ENCODE results near the gene NOL12. TPM values are rescaled to one million over a fixed set of nuclear protein-coding genes. Genes with fewer than 3 reads are reported as not detected.
"Not testable (repeated sequence)": the region's sequence is repeated elsewhere in the genome, so short reads cannot be mapped to it uniquely, and the experiment has no call there.

Gene NOL12
- total RNA-seq, 3 donors from 2014 or later: 24.5 to 29.4 (median 24.6) TPM

DNA sequence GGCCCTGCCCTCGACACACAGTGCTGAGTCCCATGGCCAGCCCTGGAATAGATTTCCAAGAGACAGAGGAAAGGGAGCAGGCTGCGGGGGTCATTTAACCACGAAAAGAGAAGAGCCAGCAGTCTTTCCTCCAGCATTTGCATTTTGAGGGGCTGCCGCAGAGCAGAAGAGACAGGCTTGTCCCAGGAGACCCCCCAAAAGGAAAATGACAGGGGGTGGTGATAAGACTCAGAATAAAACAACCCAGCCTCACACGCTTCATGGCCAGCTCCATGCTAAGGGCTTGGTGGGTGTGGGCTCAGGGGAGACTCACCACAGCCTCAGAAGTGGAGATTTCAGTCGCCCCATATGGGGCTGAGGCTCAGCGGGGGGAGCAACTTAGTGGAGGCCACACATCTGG, 27.6 kb downstream of the NOL12 start:
- no peaks in the 10 kb centered on the region for H3K4me1 ChIP-seq
- H3K9me3 ChIP-seq: no peaks in the 10 kb centered on the region
- intact Hi-C loops (cut with DNase I; ENCODE audit: low total_unique reads): no loop called here
- DNase-seq (ENCODE audit: low spot score in 2 of 2): no peak
- no peak for TF ChIP-seq POLR2A (IDR thresholded peaks at IDR 0.05)
- H3K36me3 ChIP-seq: no peaks in the 10 kb centered on the region
- H3K27ac ChIP-seq: no peak overlapping the region
- H3K27me3 ChIP-seq: no peaks in the 10 kb centered on the region
- no peak overlapping the region for H3K4me3 ChIP-seq

DNA sequence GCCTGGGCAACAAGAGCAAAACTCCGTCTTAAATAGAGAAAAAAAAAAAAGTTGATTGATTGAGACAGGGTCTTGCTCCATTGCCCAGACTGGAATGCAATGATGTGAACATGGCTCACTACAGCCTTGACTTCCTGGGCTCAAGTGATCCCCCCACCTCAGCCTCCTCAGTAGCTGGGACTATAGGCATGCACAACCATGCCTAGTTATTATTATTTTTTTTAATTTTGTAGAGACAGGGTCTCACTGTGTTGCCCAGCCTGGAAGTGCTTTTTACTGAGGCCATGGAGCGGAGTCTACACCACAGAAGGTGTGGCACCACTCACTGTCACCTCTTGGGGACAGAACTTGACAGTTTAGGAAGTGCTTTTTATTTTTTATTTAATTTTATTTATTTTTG, 28.5 kb downstream of the NOL12 start:
- H3K4me3 ChIP-seq: no peak overlapping the region
- H3K36me3 ChIP-seq: no peaks in the 10 kb centered on the region
- intact Hi-C loops (cut with DNase I; ENCODE audit: low total_unique reads): no loop called here
- TF ChIP-seq, protein P1, sequence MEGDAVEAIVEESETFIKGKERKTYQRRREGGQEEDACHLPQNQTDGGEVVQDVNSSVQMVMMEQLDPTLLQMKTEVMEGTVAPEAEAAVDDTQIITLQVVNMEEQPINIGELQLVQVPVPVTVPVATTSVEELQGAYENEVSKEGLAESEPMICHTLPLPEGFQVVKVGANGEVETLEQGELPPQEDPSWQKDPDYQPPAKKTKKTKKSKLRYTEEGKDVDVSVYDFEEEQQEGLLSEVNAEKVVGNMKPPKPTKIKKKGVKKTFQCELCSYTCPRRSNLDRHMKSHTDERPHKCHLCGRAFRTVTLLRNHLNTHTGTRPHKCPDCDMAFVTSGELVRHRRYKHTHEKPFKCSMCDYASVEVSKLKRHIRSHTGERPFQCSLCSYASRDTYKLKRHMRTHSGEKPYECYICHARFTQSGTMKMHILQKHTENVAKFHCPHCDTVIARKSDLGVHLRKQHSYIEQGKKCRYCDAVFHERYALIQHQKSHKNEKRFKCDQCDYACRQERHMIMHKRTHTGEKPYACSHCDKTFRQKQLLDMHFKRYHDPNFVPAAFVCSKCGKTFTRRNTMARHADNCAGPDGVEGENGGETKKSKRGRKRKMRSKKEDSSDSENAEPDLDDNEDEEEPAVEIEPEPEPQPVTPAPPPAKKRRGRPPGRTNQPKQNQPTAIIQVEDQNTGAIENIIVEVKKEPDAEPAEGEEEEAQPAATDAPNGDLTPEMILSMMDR (IDR thresholded peaks at IDR 0.05): no peak
- TF ChIP-seq POLR2A (IDR thresholded peaks at IDR 0.05): no peak
- TF ChIP-seq POLR2AphosphoS5 (IDR thresholded peaks at IDR 0.05): no peak
- no peaks in the 10 kb centered on the region for H3K4me1 ChIP-seq
- no peak overlapping the region for H3K27ac ChIP-seq
- no peaks in the 10 kb centered on the region for H3K27me3 ChIP-seq
- no peak for DNase-seq (ENCODE audit: low spot score in 2 of 2)
- no peaks in the 10 kb centered on the region for H3K9me3 ChIP-seq

DNA sequence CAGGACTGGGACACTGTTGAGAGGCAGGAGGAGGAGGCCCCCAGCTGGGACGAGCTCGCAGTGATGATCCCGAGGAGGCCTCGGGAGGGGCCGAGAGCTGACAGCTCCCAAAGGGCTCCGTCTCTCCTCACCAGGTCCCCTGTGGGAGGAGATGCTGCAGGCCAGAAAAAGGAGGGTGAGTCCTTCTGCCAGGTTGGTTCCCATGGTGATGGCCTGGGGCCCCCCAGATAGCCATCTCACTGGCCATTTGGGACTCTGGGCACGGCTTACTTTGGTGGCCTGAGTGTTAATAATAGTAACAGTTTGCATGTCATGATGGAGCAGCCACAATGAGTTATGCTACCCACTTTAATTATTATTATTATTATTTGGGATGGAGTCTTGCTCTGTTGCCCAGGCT, 29.6 kb downstream of the NOL12 start:
- no peaks in the 10 kb centered on the region for H3K27me3 ChIP-seq
- H3K4me1 ChIP-seq: no peaks in the 10 kb centered on the region
- intact Hi-C loops (cut with DNase I; ENCODE audit: low total_unique reads): no loop called here
- no peak for DNase-seq (ENCODE audit: low spot score in 2 of 2)
- TF ChIP-seq POLR2A (IDR thresholded peaks at IDR 0.05): no peak
- no peak for TF ChIP-seq POLR2AphosphoS5 (IDR thresholded peaks at IDR 0.05)
- TF ChIP-seq, protein P1 (IDR thresholded peaks at IDR 0.05): no peak
- H3K36me3 ChIP-seq: no peaks in the 10 kb centered on the region
- H3K4me3 ChIP-seq: no peak overlapping the region
- no peak overlapping the region for H3K27ac ChIP-seq
- H3K9me3 ChIP-seq: no peaks in the 10 kb centered on the region

DNA sequence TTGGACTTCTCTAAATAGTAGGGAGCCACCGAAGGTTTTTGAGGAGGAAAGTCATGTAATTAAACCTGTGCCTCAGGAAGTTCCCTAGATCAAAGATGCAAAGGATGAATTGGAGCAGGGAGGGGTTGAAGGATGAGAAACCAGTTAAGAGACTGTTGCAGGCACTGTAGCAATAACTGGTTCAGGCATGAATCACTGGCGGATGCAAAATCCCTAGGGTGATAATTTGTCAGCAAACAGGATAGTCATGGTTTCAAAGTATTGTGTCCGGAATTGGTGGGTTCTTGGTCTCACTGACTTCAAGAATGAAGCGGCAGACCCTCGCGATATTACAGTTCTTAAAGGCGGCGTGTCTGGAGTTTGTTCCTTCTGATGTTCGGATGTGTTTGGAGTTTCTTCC, 30.6 kb downstream of the NOL12 start:
- no peaks in the 10 kb centered on the region for H3K4me1 ChIP-seq
- H3K9me3 ChIP-seq: no peaks in the 10 kb centered on the region
- no peaks in the 10 kb centered on the region for H3K27me3 ChIP-seq
- no peak overlapping the region for H3K27ac ChIP-seq
- H3K4me3 ChIP-seq: no peak overlapping the region
- intact Hi-C loops (cut with DNase I; ENCODE audit: low total_unique reads): no loop called here
- H3K36me3 ChIP-seq: no peaks in the 10 kb centered on the region
- no peak for TF ChIP-seq POLR2A (IDR thresholded peaks at IDR 0.05)
- TF ChIP-seq POLR2AphosphoS5 (IDR thresholded peaks at IDR 0.05): no peak
- no peak for DNase-seq (ENCODE audit: low spot score in 2 of 2)

DNA sequence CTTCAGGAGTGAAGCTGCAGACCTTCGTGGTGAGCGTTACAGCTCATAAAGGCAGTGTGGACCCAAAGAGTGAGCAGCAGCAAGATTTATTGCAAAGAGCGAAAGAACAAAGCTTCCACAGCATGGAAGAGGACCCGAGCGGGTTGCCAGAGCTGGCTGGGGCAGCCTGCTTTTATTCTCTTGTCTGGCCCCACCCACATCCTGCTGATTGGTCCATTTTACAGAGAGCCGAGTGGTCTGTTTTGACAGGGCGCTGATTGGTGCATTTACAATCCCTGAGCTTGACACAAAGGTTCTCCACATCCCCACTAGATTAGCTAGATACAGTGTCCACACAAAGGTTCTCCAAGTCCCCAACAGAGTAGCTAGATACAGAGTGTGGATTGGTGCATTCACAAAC, 31.1 kb downstream of the NOL12 start:
- H3K4me3 ChIP-seq; H3K36me3 ChIP-seq; intact Hi-C loops (cut with DNase I; ENCODE audit: low total_unique reads); DNase-seq (ENCODE audit: low spot score in 2 of 2); H3K9me3 ChIP-seq; H3K4me1 ChIP-seq; H3K27ac ChIP-seq; H3K27me3 ChIP-seq: not testable (repeated sequence)

DNA sequence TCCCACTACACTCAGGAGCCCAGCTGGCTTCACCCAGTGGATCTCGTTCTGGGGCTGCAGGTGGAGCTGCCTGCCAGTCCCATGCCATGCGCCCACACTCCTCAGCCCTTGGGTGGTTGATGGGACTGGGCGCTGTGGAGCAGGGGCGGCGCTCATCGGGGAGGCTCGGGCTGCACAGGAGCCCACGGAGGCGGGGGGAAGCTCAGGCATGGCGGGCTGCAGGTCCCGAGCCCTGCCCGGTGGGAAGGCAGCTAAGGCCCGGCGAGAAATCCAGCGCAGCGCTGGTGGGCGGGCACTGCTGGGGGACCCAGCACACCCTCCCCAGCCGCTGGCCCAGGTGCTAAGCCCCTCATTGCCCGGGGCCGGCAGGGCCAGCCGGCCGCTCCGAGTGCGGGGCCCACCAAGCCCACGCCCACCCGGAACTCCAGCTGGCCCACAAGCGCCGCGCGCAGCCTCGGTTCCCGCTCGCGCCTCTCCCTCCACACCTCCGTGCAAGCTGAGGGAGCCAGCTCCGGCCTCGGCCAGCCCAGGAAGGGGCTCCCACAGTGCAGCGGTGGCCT, 31.7 kb downstream of the NOL12 start:
- not testable (repeated sequence) for H3K4me1 ChIP-seq, H3K36me3 ChIP-seq
- intact Hi-C loops (cut with DNase I; ENCODE audit: low total_unique reads): loop anchor here (2.0 kb wide), 1 partner anchor 71 kb away; no protein-coding TSS in a partner anchor

DNA sequence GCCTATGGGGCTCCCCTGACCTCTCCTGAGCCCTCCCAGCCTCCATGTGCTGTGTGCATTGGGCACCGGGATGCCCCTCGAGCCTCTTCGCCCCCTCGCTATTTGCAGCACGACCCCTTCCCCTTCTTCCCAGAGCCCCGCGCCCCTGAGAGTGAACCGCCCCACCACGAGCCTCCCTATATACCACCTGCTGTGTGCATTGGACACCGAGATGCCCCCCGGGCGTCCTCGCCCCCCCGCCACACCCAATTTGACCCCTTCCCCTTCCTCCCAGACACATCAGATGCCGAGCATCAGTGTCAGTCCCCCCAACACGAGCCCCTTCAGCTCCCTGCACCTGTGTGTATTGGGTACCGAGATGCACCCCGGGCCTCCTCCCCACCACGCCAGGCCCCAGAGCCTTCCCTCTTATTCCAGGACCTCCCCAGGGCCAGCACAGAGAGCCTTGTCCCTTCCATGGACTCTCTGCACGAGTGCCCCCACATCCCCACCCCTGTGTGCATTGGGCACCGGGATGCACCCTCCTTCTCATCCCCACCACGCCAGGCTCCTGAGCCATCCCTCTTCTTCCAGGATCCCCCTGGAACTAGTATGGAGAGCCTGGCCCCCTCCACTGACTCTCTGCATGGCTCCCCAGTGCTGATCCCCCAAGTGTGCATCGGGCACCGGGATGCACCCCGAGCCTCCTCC, 39.6 kb downstream of the NOL12 start:
- H3K4me1 ChIP-seq: no peaks in the 10 kb centered on the region
- H3K27me3 ChIP-seq: no peaks in the 10 kb centered on the region
- H3K4me3 ChIP-seq: no peak overlapping the region
- intact Hi-C loops (cut with DNase I; ENCODE audit: low total_unique reads): no loop called here
- no peaks in the 10 kb centered on the region for H3K36me3 ChIP-seq
- no peaks in the 10 kb centered on the region for H3K9me3 ChIP-seq
- no peak overlapping the region for H3K27ac ChIP-seq
- no peak for DNase-seq (ENCODE audit: low spot score in 2 of 2)
- TF ChIP-seq, protein P1 (IDR thresholded peaks at IDR 0.05): no peak
- TF ChIP-seq POLR2AphosphoS5 (IDR thresholded peaks at IDR 0.05) (no peak), POLR2A (IDR thresholded peaks at IDR 0.05) (no peak)

More for the DNA sequence above, 31.7 kb downstream of the NOL12 start:
- DNase-seq (ENCODE audit: low spot score in 2 of 2); H3K4me3 ChIP-seq; H3K27ac ChIP-seq; H3K9me3 ChIP-seq; H3K27me3 ChIP-seq: not testable (repeated sequence)
